Measurements from ENCODE around the gene DSG3. TPM values are rescaled to one million over a fixed set of nuclear protein-coding genes. Genes with fewer than 3 reads are reported as not detected.
"Not testable (repeated sequence)": the region's sequence is repeated elsewhere in the genome, so short reads cannot be mapped to it uniquely, and the experiment has no call there.

The DSG3 gene
- total RNA-seq, 1 donor from 2014 or later, result not detected

- Mint-ChIP-seq H3K27ac (ENCODE audit: unreplicated experiment) (no peak overlapping the region), H3K4me3 (no peak overlapping the region), H3K27me3 (ENCODE audit: low read depth) (peaks cover 9% of the 10 kb centered on the region), H3K9me3 (no peaks in the 10 kb centered on the region), H3K4me1 (peaks cover 3% of the 10 kb centered on the region), H3K36me3 (ENCODE audit: low read depth) (no peaks in the 10 kb centered on the region)
- no peak for TF ChIP-seq CTCF (conservative IDR thresholded peaks at IDR 0.05)
- DNase-seq (ENCODE audit: low read depth, low spot score), result no peak
These were observed 57.1 kb downstream of the DSG3 start for GRCh38 chr18:31504455-31505147.

- Mint-ChIP-seq H3K36me3 (ENCODE audit: low read depth) (no peaks in the 10 kb centered on the region), H3K4me3 (no peak overlapping the region), H3K27me3 (ENCODE audit: low read depth) (peaks cover 8% of the 10 kb centered on the region), H3K27ac (ENCODE audit: unreplicated experiment) (no peak overlapping the region), H3K4me1 (peaks cover 8% of the 10 kb centered on the region), H3K9me3 (no peaks in the 10 kb centered on the region)
- no peak for DNase-seq (ENCODE audit: low read depth, low spot score)
- TF ChIP-seq CTCF (conservative IDR thresholded peaks at IDR 0.05), result no peak
These were observed 57.6 kb downstream of the DSG3 start for GRCh38 chr18:31505156-31505555.

GRCh38 chr18:31506024-31506742 is 58.6 kb downstream of the DSG3 start:
- H3K27me3 Mint-ChIP-seq (ENCODE audit: low read depth), result peaks cover 4% of the 10 kb centered on the region
- no peak overlapping the region for H3K4me3 Mint-ChIP-seq
- DNase-seq (ENCODE audit: low read depth, low spot score), result no peak
- no peaks in the 10 kb centered on the region for H3K36me3 Mint-ChIP-seq (ENCODE audit: low read depth)
- no peak overlapping the region for H3K27ac Mint-ChIP-seq (ENCODE audit: unreplicated experiment)
- TF ChIP-seq CTCF (conservative IDR thresholded peaks at IDR 0.05), result peak; percentile 51
- H3K9me3 Mint-ChIP-seq, result no peaks in the 10 kb centered on the region
- H3K4me1 Mint-ChIP-seq, result peaks cover 17% of the 10 kb centered on the region

DNA sequence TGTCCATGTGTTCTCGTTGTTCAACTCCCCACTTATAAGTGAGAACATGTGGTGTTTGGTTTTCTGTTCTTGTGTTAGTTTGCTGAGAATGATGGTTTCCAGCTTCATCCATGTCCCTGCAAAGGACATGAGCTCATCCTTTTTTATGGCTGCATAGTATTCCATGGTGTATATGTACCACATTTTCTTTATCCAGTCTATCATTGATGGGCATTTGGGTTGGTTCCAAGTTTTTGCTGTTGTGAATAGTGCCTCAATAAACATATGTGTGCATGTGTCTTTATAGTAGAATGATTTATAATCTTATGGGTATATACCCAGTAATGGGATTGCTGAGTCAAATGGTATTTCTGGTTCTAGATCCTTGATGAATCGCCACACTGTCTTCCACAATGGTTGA is 59.6 kb downstream of the DSG3 start:
- not testable (repeated sequence) for H3K36me3 Mint-ChIP-seq (ENCODE audit: low read depth); H3K27me3 Mint-ChIP-seq (ENCODE audit: low read depth); H3K27ac Mint-ChIP-seq (ENCODE audit: unreplicated experiment); H3K9me3 Mint-ChIP-seq; H3K4me3 Mint-ChIP-seq; DNase-seq (ENCODE audit: low read depth, low spot score)
- H3K4me1 Mint-ChIP-seq, result peaks cover 25% of the 10 kb centered on the region

DNA sequence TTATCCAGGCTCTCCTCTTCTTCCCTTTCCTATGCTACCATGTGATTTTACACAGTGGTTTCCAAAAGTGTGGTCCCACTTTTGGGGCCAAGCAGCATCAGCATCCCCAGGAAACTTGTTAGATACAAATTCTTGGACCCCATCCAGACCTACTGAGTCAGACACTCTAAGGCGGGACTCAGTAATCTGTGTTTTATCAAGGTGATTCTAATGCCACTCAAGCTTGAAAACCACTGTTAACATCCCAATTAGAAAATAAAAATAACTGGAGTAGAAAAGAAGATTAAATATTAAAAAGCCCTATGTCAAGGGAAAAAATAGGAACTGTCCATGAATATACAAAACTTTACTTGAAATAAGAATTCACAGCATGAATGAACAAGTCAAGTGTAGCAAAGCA is 61.2 kb downstream of the DSG3 start:
- no peaks in the 10 kb centered on the region for H3K36me3 Mint-ChIP-seq (ENCODE audit: low read depth)
- H3K4me3 Mint-ChIP-seq, result no peak overlapping the region
- peaks cover 35% of the 10 kb centered on the region for H3K4me1 Mint-ChIP-seq
- no peaks in the 10 kb centered on the region for H3K27me3 Mint-ChIP-seq (ENCODE audit: low read depth)
- no peak overlapping the region for H3K27ac Mint-ChIP-seq (ENCODE audit: unreplicated experiment)
- no peaks in the 10 kb centered on the region for H3K9me3 Mint-ChIP-seq
- TF ChIP-seq CTCF (conservative IDR thresholded peaks at IDR 0.05), result no peak
- no peak for DNase-seq (ENCODE audit: low read depth, low spot score)

DNA sequence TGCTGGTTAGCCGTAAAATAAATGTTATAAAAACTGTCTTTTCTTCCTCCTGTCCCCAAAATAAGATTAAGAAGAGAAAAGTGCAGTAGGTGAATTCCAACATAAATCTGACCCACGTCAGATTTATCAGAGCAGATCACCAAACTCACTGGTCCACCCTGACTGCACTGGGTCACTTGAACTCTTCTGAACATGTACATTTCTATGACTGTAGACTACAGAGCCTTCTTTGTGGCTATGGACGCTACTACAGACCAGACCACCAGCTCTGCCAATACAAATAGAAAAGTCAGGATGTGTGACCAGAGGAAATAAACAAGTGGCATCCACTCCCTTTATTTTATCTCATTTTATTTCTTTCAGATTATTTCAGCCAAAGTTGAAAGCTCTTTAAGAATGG is 62.0 kb downstream of the DSG3 start:
- H3K27ac Mint-ChIP-seq (ENCODE audit: unreplicated experiment), result no peak overlapping the region
- TF ChIP-seq CTCF (conservative IDR thresholded peaks at IDR 0.05), result no peak
- no peaks in the 10 kb centered on the region for H3K27me3 Mint-ChIP-seq (ENCODE audit: low read depth)
- peaks cover 38% of the 10 kb centered on the region for H3K4me1 Mint-ChIP-seq
- DNase-seq (ENCODE audit: low read depth, low spot score), result no peak
- H3K9me3 Mint-ChIP-seq, result no peaks in the 10 kb centered on the region
- no peaks in the 10 kb centered on the region for H3K36me3 Mint-ChIP-seq (ENCODE audit: low read depth)
- H3K4me3 Mint-ChIP-seq, result no peak overlapping the region
